ENCODE results near the gene PRKCI.
"Not testable (repeated sequence)": the region's sequence is repeated elsewhere in the genome, so short reads cannot be mapped to it uniquely, and the experiment has no call there.

Gene PRKCI

DNA sequence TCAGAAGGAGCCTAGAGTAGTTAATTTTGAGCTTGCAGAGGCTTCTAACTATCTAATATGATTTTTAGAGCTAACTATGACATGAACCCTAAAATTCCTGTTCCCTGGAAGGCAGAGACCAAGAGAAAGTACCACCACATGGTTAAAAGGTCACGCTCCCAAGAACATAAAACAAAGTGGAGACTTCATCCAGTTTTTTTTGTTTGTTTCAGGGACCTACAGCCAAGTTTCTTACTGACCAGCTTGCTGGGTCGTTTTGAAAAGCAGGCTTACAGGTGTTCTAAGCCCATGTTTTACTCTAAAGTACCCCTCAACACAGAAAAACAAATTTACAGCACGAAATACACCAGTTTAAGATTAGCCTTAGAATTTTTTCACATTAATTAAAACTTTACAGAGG, 95.7 kb downstream of the PRKCI start:
- H3K4me3 ChIP-seq (ENCODE audit: low read depth in 1 of 2, low read length in 2 of 2): no peak overlapping the region

DNA sequence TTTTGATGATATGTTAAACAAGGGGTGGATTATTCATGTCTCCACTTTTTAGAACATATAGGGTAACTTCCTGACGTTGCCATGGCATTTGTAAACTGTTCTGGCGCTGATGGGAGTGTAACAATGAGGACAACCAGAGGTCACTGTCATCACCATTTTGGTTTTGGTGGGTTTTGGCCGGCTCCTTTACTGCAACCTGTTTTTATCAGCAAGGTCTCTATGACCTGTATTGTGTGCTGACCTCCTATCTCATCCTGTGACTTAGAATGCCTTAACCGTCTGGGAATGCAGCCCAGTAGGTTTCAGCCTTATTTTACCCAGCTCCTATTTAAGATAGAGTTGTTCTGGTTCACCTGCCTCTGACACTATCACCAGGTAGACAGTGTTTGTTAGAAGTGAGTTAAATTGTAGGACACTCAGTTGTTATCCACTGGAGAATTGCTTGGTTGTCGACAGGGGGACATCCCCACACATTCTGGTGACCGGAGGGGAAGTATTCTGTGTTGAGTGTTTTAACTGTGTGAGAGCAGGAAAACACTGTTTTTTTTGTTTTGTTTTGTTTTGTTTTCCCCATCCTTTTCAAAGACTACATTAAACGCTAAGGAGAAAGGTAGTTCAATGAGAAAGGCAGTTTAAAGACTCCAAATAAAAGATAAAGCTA, 98.4 kb downstream of the PRKCI start:
- Histone ChIP-seq H3K9ac (ENCODE audit: low read depth in 1 of 2, low read length in 2 of 2) (no peak overlapping the region), H3K4me1 (ENCODE audit: control insufficient read depth in 1 of 2, insufficient read depth in 2 of 2, low read length in 2 of 2) (no peaks in the 10 kb centered on the region), H3K4me3 (ENCODE audit: low read depth in 1 of 2, low read length in 2 of 2) (no peak overlapping the region)

More for the DNA sequence above, 95.7 kb downstream of the PRKCI start:
- Histone ChIP-seq H3K36me3 (ENCODE audit: control insufficient read depth in 1 of 2, insufficient read depth in 2 of 2, low read length in 2 of 2) (no peaks in the 10 kb centered on the region), H3K27ac (ENCODE audit: low read depth, low read length) (no peak overlapping the region), H3K27me3 (ENCODE audit: control insufficient read depth in 1 of 2, insufficient read depth in 2 of 2, low read length in 2 of 2) (no peaks in the 10 kb centered on the region), H3K9ac (ENCODE audit: low read depth in 1 of 2, low read length in 2 of 2) (no peak overlapping the region), H3K9me3 (ENCODE audit: control insufficient read depth in 1 of 2, low read length in 2 of 2) (no peaks in the 10 kb centered on the region), H3K4me1 (ENCODE audit: control insufficient read depth in 1 of 2, insufficient read depth in 2 of 2, low read length in 2 of 2) (no peaks in the 10 kb centered on the region)

DNA sequence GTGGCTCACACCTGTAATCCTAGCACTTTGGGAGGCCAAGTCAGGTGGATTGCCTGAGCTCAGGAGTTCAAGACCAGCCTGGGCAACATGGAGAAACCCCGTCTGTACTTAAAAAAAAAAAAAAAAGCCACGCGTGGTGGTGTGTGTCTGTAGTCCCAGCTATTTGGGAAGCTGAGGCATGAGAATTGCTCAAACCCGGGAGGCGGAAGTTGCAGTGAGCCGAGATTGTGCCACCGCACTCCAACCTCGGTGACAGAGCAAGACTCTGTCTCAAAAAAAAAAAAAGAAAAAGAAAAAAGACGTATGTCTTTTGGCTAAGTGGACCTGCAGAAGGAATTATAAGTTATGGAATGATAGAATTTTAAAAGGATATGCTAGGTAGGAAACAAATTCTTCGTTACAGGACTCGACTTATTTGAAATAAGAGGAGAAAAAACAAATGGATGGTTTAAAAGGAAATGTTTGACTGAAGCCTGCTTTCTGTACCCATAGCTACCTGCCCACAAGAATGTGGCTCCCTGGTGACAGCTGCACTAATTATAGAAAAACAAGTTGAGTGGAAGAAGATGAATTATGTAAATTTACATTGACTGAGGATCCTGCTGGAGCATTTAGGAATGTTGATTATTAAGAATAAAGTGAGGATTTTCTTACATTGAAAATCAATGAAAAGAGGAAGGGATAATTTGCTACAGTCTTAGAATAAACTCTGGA, 99.3 kb downstream of the PRKCI start:
- no peak overlapping the region for H3K9ac ChIP-seq (ENCODE audit: low read depth in 1 of 2, low read length in 2 of 2)
- H3K4me1 ChIP-seq (ENCODE audit: control insufficient read depth in 1 of 2, insufficient read depth in 2 of 2, low read length in 2 of 2): no peaks in the 10 kb centered on the region

More for the DNA sequence above, 98.4 kb downstream of the PRKCI start:
- Histone ChIP-seq H3K27ac (ENCODE audit: low read depth, low read length) (no peak overlapping the region), H3K9me3 (ENCODE audit: control insufficient read depth in 1 of 2, low read length in 2 of 2) (no peaks in the 10 kb centered on the region), H3K36me3 (ENCODE audit: control insufficient read depth in 1 of 2, insufficient read depth in 2 of 2, low read length in 2 of 2) (no peaks in the 10 kb centered on the region), H3K27me3 (ENCODE audit: control insufficient read depth in 1 of 2, insufficient read depth in 2 of 2, low read length in 2 of 2) (no peaks in the 10 kb centered on the region)

DNA sequence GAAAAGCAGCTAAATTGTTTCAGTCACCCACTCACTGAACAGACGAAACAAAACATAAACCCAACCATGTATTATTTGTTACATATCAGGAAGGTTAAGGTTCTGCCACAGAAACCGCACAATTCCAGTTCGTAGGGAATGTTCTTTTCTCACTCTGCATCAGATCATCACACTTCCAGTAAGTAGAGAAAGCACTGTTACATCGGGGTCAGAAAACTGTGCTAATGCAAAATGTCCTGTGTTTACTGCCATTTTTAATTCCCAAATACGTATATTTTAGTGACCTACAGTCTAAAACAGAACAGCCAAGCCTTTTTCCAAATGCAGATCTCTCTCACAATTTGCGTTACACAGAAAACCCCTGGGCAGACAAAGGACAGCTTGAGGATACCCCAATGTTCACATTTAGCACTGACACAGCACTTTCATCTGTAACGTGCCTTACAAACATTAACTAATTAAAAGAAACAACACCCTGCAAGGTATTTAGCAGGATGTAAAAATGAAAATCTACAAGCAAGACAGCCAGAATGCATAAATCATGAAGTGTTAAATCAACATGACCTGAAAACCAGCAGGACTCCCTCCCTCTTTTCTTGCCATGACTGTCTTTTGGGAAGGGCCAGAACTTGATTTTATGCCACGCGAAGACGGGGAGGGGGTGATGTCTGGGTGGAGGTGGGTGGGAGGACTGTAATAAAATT, 100.5 kb downstream of the PRKCI start:
- H3K9ac ChIP-seq (ENCODE audit: low read depth in 1 of 2, low read length in 2 of 2): no peak overlapping the region
- H3K4me1 ChIP-seq (ENCODE audit: control insufficient read depth in 1 of 2, insufficient read depth in 2 of 2, low read length in 2 of 2): no peaks in the 10 kb centered on the region
- H3K9me3 ChIP-seq (ENCODE audit: control insufficient read depth in 1 of 2, low read length in 2 of 2): peaks cover 0 to 3% of the 10 kb centered on the region in 2 donors
- H3K4me3 ChIP-seq (ENCODE audit: low read depth in 1 of 2, low read length in 2 of 2): no peak overlapping the region
- no peaks in the 10 kb centered on the region for H3K27me3 ChIP-seq (ENCODE audit: control insufficient read depth in 1 of 2, insufficient read depth in 2 of 2, low read length in 2 of 2)
- H3K27ac ChIP-seq (ENCODE audit: low read depth, low read length): no peak overlapping the region
- H3K36me3 ChIP-seq (ENCODE audit: control insufficient read depth in 1 of 2, insufficient read depth in 2 of 2, low read length in 2 of 2): no peaks in the 10 kb centered on the region

More for the DNA sequence above, 99.3 kb downstream of the PRKCI start:
- no peak overlapping the region for H3K4me3 ChIP-seq (ENCODE audit: low read depth in 1 of 2, low read length in 2 of 2)
- H3K9me3 ChIP-seq (ENCODE audit: control insufficient read depth in 1 of 2, low read length in 2 of 2): no peaks in the 10 kb centered on the region
- no peaks in the 10 kb centered on the region for H3K27me3 ChIP-seq (ENCODE audit: control insufficient read depth in 1 of 2, insufficient read depth in 2 of 2, low read length in 2 of 2)
- no peak overlapping the region for H3K27ac ChIP-seq (ENCODE audit: low read depth, low read length)
- H3K36me3 ChIP-seq (ENCODE audit: control insufficient read depth in 1 of 2, insufficient read depth in 2 of 2, low read length in 2 of 2): no peaks in the 10 kb centered on the region

DNA sequence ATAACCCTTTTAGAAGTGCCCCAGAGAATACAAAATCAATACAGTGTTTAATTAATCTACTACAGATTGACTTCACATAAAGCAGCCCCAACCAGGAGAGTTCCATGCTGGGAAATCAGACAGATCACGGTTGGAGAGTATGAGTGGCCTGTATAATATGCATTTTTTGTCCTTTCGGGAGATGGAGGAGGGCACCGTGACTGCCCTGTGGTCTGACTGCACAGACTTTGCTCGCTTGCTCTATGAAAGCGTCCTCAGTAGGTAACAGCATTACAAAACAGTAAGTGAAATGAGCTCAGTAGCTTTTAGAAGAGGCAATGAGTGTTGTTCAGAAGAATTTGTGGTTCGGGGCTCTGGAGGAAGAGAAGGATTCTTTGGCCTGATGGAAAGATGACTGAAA, 101.1 kb downstream of the PRKCI start:
- Histone ChIP-seq H3K9me3 (ENCODE audit: control insufficient read depth in 1 of 2, low read length in 2 of 2) (peaks cover 0 to 3% of the 10 kb centered on the region in 2 donors), H3K9ac (ENCODE audit: low read depth in 1 of 2, low read length in 2 of 2) (no peak overlapping the region), H3K36me3 (ENCODE audit: control insufficient read depth in 1 of 2, insufficient read depth in 2 of 2, low read length in 2 of 2) (no peaks in the 10 kb centered on the region), H3K4me3 (ENCODE audit: low read depth in 1 of 2, low read length in 2 of 2) (no peak overlapping the region), H3K4me1 (ENCODE audit: control insufficient read depth in 1 of 2, insufficient read depth in 2 of 2, low read length in 2 of 2) (no peaks in the 10 kb centered on the region), H3K27me3 (ENCODE audit: control insufficient read depth in 1 of 2, insufficient read depth in 2 of 2, low read length in 2 of 2) (no peaks in the 10 kb centered on the region), H3K27ac (ENCODE audit: low read depth, low read length) (no peak overlapping the region)

DNA sequence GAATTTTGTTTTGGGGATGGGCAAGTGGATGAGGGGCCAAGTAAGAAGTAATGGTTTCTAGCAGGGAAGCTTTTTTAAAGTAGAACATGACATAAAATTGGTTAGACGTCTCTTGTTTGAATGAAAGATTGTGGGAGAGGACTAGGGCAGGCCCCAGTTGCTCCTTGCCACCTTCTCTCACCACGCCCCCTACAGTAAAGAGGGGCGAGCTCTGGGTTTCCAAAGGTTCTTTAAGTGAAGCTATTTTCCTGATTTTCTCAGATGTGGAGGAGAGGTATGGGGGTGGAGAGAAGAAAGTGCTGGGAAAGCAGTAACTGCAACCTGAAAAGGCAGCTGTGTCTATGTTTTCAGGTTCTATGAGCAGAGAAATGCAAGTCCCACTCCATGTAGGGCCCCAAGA, 102.7 kb downstream of the PRKCI start:
- Histone ChIP-seq H3K9ac (ENCODE audit: low read depth in 1 of 2, low read length in 2 of 2) (no peak overlapping the region), H3K4me3 (ENCODE audit: low read depth in 1 of 2, low read length in 2 of 2) (no peak overlapping the region)

DNA sequence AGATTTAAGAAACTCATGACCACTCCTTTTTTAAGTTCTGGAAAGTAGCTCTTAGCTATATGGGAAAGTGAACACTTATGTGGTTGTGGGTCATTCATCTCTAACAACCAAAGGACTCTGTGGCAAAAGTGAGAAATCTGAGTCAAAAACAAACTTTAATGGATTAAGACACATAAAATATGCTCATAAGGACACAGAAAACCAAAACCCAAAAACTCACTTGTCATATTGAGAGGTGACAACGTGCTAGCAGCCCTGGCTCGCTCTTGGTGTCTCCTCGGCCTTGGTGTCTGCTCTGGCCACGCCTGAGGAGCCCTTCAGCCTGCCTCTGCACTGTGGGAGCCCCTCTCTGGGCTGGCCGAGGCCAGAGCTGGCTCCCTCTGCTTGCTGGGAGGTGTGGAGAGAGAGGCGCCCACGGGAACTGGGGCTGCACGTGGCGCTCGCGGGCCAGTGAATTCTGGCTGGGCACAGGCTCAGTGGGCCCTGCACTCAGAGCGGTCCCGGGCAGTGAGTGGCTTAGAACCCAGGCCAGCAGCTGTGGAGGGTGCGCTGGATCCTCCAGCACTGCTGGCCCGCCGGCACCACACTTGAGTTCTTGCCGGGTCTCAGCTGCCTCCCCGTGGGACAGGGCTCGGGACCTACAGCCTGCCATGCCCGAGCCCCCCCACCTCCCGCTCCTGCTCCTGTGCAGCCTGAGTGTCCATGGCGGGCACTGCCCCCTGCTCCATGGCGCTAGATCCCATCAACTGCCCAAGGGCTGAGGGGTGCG, 105.0 kb downstream of the PRKCI start:
- Histone ChIP-seq H3K36me3 (ENCODE audit: control insufficient read depth in 1 of 2, insufficient read depth in 2 of 2, low read length in 2 of 2) (no peaks in the 10 kb centered on the region), H3K27ac (ENCODE audit: low read depth, low read length) (no peak overlapping the region), H3K4me1 (ENCODE audit: control insufficient read depth in 1 of 2, insufficient read depth in 2 of 2, low read length in 2 of 2) (peaks cover 8 to 14% of the 10 kb centered on the region in 2 donors), H3K27me3 (ENCODE audit: control insufficient read depth in 1 of 2, insufficient read depth in 2 of 2, low read length in 2 of 2) (no peaks in the 10 kb centered on the region), H3K4me3 (ENCODE audit: low read depth in 1 of 2, low read length in 2 of 2) (no peak overlapping the region), H3K9ac (ENCODE audit: low read depth in 1 of 2, low read length in 2 of 2) (no peak overlapping the region), H3K9me3 (ENCODE audit: control insufficient read depth in 1 of 2, low read length in 2 of 2) (peaks cover 0 to 3% of the 10 kb centered on the region in 2 donors)

More for the DNA sequence above, 102.7 kb downstream of the PRKCI start:
- no peaks in the 10 kb centered on the region for H3K4me1 ChIP-seq (ENCODE audit: control insufficient read depth in 1 of 2, insufficient read depth in 2 of 2, low read length in 2 of 2)
- H3K36me3 ChIP-seq (ENCODE audit: control insufficient read depth in 1 of 2, insufficient read depth in 2 of 2, low read length in 2 of 2): no peaks in the 10 kb centered on the region
- peaks cover 0 to 3% of the 10 kb centered on the region in 2 donors for H3K9me3 ChIP-seq (ENCODE audit: control insufficient read depth in 1 of 2, low read length in 2 of 2)
- no peak overlapping the region for H3K27ac ChIP-seq (ENCODE audit: low read depth, low read length)
- no peaks in the 10 kb centered on the region for H3K27me3 ChIP-seq (ENCODE audit: control insufficient read depth in 1 of 2, insufficient read depth in 2 of 2, low read length in 2 of 2)

DNA sequence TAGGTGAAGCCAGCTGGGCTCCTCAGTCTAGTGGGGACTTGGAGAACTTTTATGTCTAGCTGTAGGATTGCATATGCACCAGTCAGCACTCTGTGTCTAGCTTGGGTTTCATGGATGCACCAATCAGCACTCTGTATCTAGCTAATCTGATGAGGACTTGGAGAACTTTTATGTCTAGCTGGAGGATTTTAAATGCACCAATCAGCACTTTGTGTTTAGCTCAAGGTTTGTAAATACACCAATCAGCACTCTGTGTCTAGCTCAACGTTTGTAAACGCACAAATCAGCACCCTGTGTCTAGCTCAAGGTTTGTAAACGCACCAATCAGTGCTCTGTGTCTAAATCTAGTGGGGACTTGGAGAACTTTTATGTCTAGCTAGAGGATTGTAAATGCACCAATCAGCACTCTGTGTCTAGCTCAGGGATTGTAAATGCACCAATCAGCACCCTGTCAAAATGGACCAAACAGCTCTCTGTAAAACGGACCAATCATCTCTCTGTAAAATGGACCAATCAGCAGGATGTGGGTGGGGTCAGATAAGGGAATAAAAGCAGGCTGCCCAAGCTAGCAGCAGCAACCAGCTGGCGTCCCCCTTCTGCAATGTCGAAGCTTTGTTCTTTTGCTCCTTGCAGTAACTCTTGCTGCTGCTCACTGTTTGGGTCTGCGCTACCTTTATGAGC, 105.8 kb downstream of the PRKCI start:
- H3K27me3 ChIP-seq (ENCODE audit: control insufficient read depth in 1 of 2, insufficient read depth in 2 of 2, low read length in 2 of 2); H3K4me3 ChIP-seq (ENCODE audit: low read depth in 1 of 2, low read length in 2 of 2); H3K27ac ChIP-seq (ENCODE audit: low read depth, low read length); H3K9me3 ChIP-seq (ENCODE audit: control insufficient read depth in 1 of 2, low read length in 2 of 2); H3K9ac ChIP-seq (ENCODE audit: low read depth in 1 of 2, low read length in 2 of 2); H3K36me3 ChIP-seq (ENCODE audit: control insufficient read depth in 1 of 2, insufficient read depth in 2 of 2, low read length in 2 of 2): not testable (repeated sequence)
- H3K4me1 ChIP-seq (ENCODE audit: control insufficient read depth in 1 of 2, insufficient read depth in 2 of 2, low read length in 2 of 2): peaks cover 8 to 14% of the 10 kb centered on the region in 2 donors

DNA sequence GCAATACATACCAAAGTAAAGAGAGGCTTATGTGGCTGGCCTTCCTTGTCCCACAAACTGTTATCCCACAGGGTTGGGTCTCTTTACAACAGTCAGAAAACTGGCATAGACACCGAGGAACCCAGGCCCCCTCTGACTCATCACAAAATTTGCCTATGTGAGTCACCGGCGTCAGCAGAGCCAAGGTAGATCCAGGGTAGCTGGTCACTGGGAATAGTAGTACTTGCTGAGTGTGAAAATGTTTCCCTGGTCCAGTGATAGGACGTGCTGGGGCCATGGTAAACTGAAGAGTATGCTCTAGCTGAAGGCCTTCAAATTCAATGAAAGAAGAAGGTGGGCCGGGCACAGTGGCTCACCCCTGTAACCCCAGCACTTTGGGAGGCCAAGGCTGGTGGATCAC, 108.1 kb downstream of the PRKCI start:
- H3K27me3 ChIP-seq (ENCODE audit: control insufficient read depth in 1 of 2, insufficient read depth in 2 of 2, low read length in 2 of 2): no peaks in the 10 kb centered on the region
- peaks cover 0 to 3% of the 10 kb centered on the region in 2 donors for H3K9me3 ChIP-seq (ENCODE audit: control insufficient read depth in 1 of 2, low read length in 2 of 2)
- H3K27ac ChIP-seq (ENCODE audit: low read depth, low read length): no peak overlapping the region
- peaks cover 8 to 14% of the 10 kb centered on the region in 2 donors for H3K4me1 ChIP-seq (ENCODE audit: control insufficient read depth in 1 of 2, insufficient read depth in 2 of 2, low read length in 2 of 2)
- H3K4me3 ChIP-seq (ENCODE audit: low read depth in 1 of 2, low read length in 2 of 2): no peak overlapping the region
- H3K36me3 ChIP-seq (ENCODE audit: control insufficient read depth in 1 of 2, insufficient read depth in 2 of 2, low read length in 2 of 2): no peaks in the 10 kb centered on the region
- H3K9ac ChIP-seq (ENCODE audit: low read depth in 1 of 2, low read length in 2 of 2): no peak overlapping the region
